GM21367 (cell line): ENCODE results near the gene HS3ST6.
A peak's percentile ranks its signal among the peaks of the same experiment; 100 is the strongest.
"Not testable (repeated sequence)": the region's sequence is repeated elsewhere in the genome, so short reads cannot be mapped to it uniquely, and the experiment has no call there.

Source experiments
- ATAC-seq: cut with Tn5 transposase; IDR thresholded peaks from one replicate; pipeline ENCODE4 v1.9.1; 2021; ENCODE audit not compliant: unreplicated experiment

The HS3ST6 gene

DNA sequence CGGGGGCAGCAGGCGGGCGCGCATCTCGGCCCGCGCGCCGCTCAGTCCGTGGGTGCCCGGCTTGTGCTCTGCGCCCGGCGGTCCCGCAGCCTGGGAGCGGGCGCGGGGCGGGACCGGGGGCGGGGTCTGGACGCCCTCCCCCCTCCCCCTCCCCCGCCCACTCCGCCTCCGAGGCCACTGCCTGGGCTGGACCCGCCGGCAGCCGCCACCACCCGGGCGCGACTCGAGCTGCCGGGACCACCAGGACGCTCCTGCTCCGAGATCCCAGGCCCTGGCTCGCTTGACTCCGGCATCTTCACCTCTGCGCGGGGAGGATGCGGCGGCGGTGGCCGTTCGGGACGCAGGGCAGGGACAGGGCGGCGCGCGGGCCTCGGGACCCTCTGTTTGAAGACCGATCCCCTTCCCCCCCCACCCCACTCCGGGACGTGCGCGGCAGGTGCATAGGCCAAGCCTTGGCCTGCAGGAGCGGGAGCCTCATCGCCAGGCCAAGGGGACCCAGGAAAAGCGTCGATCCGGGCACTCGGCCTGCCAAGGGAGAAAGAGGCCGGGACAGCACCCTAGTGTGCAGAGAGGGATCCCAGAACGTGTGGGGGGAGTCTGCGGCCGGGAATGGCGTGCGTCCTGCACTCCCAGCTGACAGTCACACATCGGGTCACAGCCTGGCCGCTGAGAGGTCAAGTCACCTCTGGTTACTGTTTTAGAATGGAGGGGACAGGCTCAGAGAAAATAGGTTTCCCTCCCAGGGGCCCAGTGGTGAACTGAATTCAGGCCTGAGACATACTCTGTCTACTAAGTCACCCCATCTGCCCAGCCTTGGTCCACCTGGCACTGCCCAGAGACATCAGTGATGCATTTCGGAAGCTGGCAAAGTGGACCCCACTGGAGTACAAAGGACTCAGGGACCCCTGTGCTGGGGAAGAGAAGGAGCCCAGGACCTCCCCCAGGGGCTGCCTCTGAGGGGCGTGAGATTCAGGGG lies at the start of gene HS3ST6:
TSS of gene HS3ST6 (minus strand) at position 65 of the 976 bp plus-strand sequence. CDS start 92 bp downstream, outside the sequence.
- no peak for ATAC-seq

DNA sequence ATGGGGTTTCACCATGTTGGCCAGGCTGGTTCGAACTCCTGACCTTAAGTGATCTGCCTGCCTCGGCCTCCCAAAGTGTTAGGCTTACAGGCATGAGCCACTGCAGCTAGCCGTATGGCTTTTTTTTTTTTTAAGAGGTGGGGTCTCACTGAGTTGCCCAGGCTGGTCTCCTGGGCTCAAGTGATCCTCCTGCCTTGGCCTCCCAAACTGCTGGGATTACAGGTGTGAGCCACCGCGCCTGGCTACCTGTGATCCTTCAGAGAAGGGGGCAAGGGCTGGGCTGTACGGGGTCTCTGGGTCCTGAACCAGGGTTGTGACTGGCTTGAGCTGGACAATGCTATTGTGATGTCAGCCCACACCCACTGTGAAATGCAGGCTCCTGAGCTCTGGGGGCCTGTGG lies 48.2 kb upstream of the HS3ST6 start, which contains the start of gene RNF151:
TSS of gene RNF151 (plus strand) at position 397 of the 400 bp plus-strand sequence. CDS start 26 bp downstream, outside the sequence.
- no peak for ATAC-seq

DNA sequence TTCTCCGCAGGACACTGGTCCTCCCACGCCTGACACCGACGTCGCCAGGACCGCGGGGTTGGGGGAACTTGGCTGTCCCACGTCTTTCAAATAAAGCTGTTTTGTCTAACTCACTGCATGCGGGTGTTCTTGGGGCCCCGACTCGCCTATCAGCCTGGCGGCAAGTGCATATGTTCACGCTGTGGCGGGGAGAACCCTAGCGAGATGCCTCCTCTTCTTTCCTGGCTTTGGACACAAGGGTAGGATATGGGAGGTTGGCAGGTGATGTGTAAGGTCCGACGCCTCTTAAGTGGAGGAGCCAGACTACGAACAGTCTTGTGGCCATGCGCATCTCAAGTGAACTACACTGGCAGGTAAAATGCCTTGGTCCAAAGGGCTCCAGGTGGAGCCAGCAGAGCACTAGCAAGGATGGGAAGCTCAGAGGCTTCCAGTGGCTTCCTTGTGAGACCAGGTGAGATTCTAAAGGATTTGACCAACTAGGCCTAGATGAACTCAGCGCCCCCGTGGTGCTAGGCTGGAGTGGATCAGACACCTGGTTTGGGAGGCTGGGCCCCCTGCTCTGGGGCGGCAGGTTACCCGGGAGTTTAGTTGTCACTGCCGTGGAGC lies 47.3 kb upstream of the HS3ST6 start:
- ATAC-seq = no peak

GRCh38 chr16:1964506-1965395 lies 46.5 kb upstream of the HS3ST6 start, which contains the start of gene RPS2:
Gene RPS2, minus strand, starts transcription at chr16:1964826. Its CDS starts 201 bp downstream, at chr16:1964625.
- ATAC-seq = peak; percentile 61

- ATAC-seq = no peak
Measured at GRCh38 chr16:1963806-1964505, 45.7 kb upstream of the HS3ST6 start.

DNA sequence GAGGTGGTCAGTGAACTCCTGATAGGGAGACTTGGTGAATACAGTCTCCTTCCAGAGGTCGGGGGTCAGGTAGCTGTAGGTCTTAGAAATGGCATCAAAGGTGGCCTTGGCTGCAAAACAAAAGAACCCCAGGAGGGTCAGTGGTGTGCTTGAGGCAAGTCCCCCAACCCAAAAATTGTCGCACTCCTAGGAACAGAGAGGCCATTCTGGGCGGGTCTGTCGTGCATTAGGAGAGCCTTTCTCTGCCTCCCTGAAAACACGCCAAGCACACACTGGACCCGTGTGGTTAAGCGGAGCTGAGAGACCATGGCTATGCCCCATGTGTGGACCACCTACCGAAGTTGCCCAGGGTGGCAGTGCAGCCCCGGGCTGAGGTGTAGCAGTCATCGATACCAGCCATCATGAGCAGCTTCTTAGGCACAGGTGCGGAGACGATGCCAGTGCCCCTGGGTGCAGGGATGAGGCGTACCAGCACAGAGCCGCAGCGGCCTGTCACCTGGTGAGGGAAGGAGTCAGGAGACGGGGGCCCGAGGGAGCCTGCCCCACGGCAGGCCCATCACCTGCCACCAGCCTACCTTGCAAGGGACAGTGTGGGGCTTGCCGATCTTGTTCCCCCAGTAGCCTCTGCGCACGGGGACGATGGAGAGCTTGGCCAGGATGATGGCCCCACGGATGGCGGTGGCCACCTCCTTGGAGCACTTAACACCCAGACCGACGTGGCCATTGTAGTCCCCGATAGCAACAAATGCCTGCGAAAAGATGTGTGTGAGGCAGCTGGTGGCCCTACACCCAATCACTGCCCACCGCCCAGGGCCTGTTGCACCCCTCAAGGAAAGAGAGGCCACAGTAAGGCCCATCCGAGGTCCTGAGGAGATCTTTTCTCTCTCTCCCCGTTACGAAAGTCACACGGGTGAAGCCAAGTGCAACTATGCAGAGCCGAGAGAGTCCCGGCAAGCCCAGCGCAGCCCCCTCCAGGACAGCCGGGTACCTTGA lies 44.2 kb upstream of the HS3ST6 start:
- ATAC-seq = not testable (repeated sequence)

GRCh38 chr16:1961651-1962067 lies 43.4 kb upstream of the HS3ST6 start:
- no peak for ATAC-seq

DNA sequence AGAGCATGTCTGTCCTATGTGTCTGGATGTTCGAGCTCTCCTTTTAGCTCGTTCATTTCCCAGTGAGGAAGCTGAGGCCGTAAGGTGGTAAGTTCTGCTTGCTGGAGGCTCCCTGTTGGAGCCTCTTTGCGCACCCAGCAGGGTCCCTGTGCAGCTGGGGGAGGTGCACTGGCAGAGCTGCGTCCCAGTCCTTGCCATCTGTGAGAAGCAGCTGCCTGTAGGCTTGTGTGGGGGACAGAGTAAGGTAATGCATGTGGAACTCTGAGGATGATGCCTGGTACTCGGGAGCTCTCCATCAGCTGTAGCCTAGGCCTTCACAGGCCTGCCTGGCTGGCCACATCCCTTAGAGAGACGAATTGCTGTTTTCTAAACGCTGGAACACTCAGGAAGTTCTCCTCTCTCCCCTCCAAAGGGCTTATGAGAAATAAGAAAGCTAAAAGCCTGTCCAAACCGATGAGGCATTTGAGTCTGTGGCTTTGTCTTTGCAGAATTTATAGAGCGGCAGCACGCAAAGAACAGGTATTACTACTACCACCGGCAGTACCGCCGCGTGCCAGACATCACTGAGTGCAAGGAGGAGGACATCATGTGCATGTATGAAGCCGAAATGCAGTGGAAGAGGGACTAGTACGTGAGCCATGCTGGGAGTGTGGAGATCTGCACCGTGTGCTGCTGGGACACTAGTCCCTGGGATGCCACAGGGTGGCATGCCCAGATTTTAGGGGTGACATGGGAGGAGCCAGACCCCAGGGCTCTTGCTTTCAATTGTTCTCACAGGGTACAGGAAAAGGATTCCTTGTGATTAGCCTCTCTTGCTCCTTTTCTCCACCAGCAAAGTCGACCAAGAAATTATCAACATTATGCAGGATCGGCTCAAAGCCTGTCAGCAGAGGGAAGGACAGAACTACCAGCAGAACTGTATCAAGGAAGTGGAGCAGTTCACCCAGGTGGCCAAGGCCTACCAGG lies 42.7 kb upstream of the HS3ST6 start:
- ATAC-seq = no peak

GRCh38 chr16:1959269-1960039 lies 41.2 kb upstream of the HS3ST6 start, which contains the start of gene NDUFB10:
Gene NDUFB10, plus strand, starts transcription at chr16:1959538. Its CDS starts 87 bp downstream, at chr16:1959625.
- peak; percentile 52 for ATAC-seq

GRCh38 chr16:1958715-1959268 lies 40.6 kb upstream of the HS3ST6 start:
- no peak for ATAC-seq

GRCh38 chr16:1958143-1958491 lies 39.9 kb upstream of the HS3ST6 start:
- not testable (repeated sequence) for ATAC-seq

GRCh38 chr16:1957434-1958142 lies 39.4 kb upstream of the HS3ST6 start:
- not testable (repeated sequence) for ATAC-seq

- ATAC-seq = no peak
Measured at GRCh38 chr16:1953734-1954133, 35.5 kb upstream of the HS3ST6 start.

DNA sequence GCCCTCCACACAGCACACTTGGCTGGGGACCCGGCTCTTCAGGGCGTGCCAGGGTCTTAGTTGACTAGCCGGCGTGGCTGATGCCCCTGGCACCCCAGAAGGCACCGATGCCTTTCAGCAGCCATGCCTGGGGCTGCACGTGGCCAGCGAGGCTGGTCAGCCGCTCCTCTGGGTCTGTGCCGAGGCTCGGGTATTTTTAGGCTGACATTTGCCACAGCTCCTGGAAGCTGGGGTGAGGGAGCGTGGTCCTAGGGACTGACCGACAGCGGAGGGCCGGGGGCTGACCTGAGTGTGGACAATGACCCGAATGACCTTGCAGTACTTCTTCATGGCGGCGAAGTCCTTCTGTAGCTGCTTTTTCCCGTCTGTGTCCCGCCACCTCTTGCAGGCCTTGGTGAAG lies 32.3 kb upstream of the HS3ST6 start:
- ATAC-seq = no peak

DNA sequence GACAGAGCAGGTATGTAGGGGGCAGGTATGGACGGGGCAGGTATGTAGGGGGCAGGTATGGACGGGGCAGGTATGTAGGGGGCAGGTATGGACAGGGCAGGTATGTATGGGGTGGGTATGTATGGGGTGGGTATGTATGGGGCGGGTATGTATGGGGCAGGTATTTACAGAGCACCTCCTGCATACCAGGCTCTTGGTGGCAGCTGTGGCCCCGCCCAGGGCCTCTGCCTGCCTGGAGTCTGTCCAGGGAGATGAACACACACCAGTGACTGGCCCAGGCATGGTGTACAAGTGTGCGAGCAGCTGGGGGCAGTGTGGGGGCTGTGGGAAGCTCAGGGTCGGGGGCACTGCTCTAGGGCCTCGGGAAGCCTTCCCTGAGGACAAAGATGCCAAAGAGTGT lies 31.8 kb upstream of the HS3ST6 start:
- ATAC-seq = no peak

DNA sequence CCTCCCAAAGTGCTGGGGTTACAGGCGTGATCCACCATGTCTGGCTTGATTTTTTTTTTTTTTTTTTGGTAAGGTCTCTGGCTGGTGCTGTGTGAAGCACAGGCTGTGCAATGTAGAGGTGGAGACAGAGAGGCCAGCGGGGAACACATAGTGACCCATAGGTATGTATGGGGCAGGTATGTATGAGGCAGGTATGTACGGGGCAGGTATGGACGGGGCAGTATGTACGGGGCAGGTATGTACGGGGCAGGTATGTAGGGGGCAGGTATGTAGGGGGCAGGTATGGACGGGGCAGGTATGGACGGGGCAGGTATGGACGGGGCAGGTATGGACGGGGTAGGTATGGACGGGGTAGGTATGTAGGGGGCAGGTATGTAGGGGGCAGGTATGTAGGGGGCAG lies 31.3 kb upstream of the HS3ST6 start:
- ATAC-seq = no peak
